SK-N-SH (cell line): Measurements from ENCODE around the gene STK16. TPM values are rescaled to one million over a fixed set of nuclear protein-coding genes. Genes with fewer than 3 reads are reported as not detected.
A peak's percentile ranks its signal among the peaks of the same experiment; 100 is the strongest.

ENCODE experiments used
- ELF1 ChIP-seq: IDR thresholded peaks from 2 replicates; pipeline ENCODE4 v1.4.0; 2012
- EP300 ChIP-seq, 2 experiments: IDR thresholded peaks; 2 replicates each; pipeline versions ENCODE4 v1.4.0 to v1.6.1; 2012; ENCODE audit warnings: borderline replicate concordance in 1 of 2, low read depth in 1 of 2, low read length in 1 of 2
- FOXJ3 ChIP-seq: sonication (generic); formaldehyde crosslinking; IDR thresholded peaks from 2 replicates; pipeline ENCODE4 v1.5.1; 2020; ENCODE audit warnings: mild to moderate bottlenecking, missing genetic modification reagents
- GABPA ChIP-seq: IDR thresholded peaks from 2 replicates; pipeline ENCODE4 v1.4.0; 2012; ENCODE audit warnings: low read depth, mild to moderate bottlenecking
- GATA2 ChIP-seq: sonication (generic); formaldehyde crosslinking; IDR thresholded peaks from 2 replicates; pipeline ENCODE4 v1.5.0; 2020; ENCODE audit warnings: mild to moderate bottlenecking, missing genetic modification reagents
- IRF3 ChIP-seq: fragments of 150-350 bp; IDR thresholded peaks from 2 replicates; pipeline ENCODE4 v1.6.1; 2016; ENCODE audit warnings: mild to moderate bottlenecking, low read depth, low read length
- JUND ChIP-seq: IDR thresholded peaks from 2 replicates; pipeline ENCODE4 v1.4.0; 2012
- MAX ChIP-seq: IDR thresholded peaks from 2 replicates; pipeline ENCODE4 v1.4.0; 2012; ENCODE audit warnings: low read depth
- MEF2A ChIP-seq: IDR thresholded peaks from 2 replicates; pipeline ENCODE4 v1.4.0; 2012; ENCODE audit warnings: low read depth, borderline replicate concordance
- MXI1 ChIP-seq: IDR thresholded peaks from 2 replicates; pipeline ENCODE4 v1.6.1; 2012; ENCODE audit warnings: mild to moderate bottlenecking, low read depth, low read length, improper control_type of control experiment
- NFIC ChIP-seq: IDR thresholded peaks from 2 replicates; pipeline ENCODE4 v1.4.0; 2012; ENCODE audit warnings: borderline replicate concordance
- PBX3 ChIP-seq: IDR thresholded peaks from 2 replicates; pipeline ENCODE4; 2012
- POLR2AphosphoS5 ChIP-seq: IDR thresholded peaks from 2 replicates; pipeline ENCODE4 v1.6.1; 2012; ENCODE audit warnings: low read depth, low read length
- RAD21 ChIP-seq: IDR thresholded peaks from 2 replicates; pipeline ENCODE4 v1.6.1; 2012; ENCODE audit warnings: mild to moderate bottlenecking, low read length
- RCOR1 ChIP-seq: fragments of 150-350 bp; IDR thresholded peaks from 2 replicates; pipeline ENCODE4 v1.6.1; 2017; ENCODE audit warnings: antibody characterized with exemption, low read length
- REST ChIP-seq: IDR thresholded peaks from 2 replicates; pipeline ENCODE4 v1.6.1; 2012; ENCODE audit warnings: mild to moderate bottlenecking, low read depth, low read length, moderate library complexity
- RFX5 ChIP-seq: IDR thresholded peaks from 2 replicates; pipeline ENCODE4 v1.6.1; 2012; ENCODE audit warnings: mild to moderate bottlenecking, improper control_type of control experiment, low read length
- RXRA ChIP-seq: IDR thresholded peaks from 2 replicates; pipeline ENCODE4 v1.4.0; 2012; ENCODE audit warnings: low read depth, mild to moderate bottlenecking, borderline replicate concordance
- SMC3 ChIP-seq: IDR thresholded peaks from 2 replicates; pipeline ENCODE4 v1.6.1; 2012; ENCODE audit warnings: low read depth, low read length, improper control_type of control experiment
- TCF12 ChIP-seq: IDR thresholded peaks from 2 replicates; pipeline ENCODE4 v1.4.0; 2012
- TEAD4 ChIP-seq: IDR thresholded peaks from 2 replicates; pipeline ENCODE4 v1.4.0; 2012; ENCODE audit warnings: mild to moderate bottlenecking, borderline replicate concordance; ENCODE audit not compliant: insufficient read depth
- ZBTB33 ChIP-seq: IDR thresholded peaks from 2 replicates; pipeline ENCODE4 v1.4.0; 2012; ENCODE audit warnings: low read depth, borderline replicate concordance
- polyA plus RNA-seq, 3 experiments: library from polyadenylated mRNA; depleted of rRNA; stranded (reverse); fragments of >200 nt; gene quantifications; 2 replicates each; pipeline ENCODE4 v1.2.3, GENCODE V29; 2012

Gene STK16
- polyA plus RNA-seq, 1 of the 3 experiments (the other 2 are of a cell fraction), result 57.6 TPM

- TF ChIP-seq RFX5, result no peak; the same call in 1 of the 2 replicates
- 0 out of 2 replicates have a peak, but pooled peaks have one; percentile 18 for TF ChIP-seq GABPA
- no peak for TF ChIP-seq ZBTB33
- peak; percentile 93 for TF ChIP-seq MXI1
- no peak for TF ChIP-seq SMC3
- TF ChIP-seq RAD21, result no peak
- peak; percentile 73; the same call in 1 of the 2 replicates for TF ChIP-seq POLR2AphosphoS5
- TF ChIP-seq MEF2A, result peak; percentile 99
- no peak for TF ChIP-seq RCOR1
- peak; percentile 77 for TF ChIP-seq TCF12
- no peak for TF ChIP-seq IRF3
- no peak for TF ChIP-seq RXRA
- TF ChIP-seq TEAD4, result no peak
- no peak for TF ChIP-seq FOXJ3
- peak; percentile 42 for TF ChIP-seq NFIC
- no peak; the same call in 1 of the 2 replicates for TF ChIP-seq PBX3
- 0 out of 2 replicates have a peak, but pooled peaks have one; percentile 53 for TF ChIP-seq JUND
- TF ChIP-seq MAX, result peak; percentile 93
- TF ChIP-seq REST, result no peak
- TF ChIP-seq ELF1, result peak; percentile 57; the same call in 1 of the 2 replicates
- TF ChIP-seq EP300 (IDR thresholded peaks at IDR 0.05; ENCODE audit: borderline replicate concordance in 1 of 2, low read depth in 1 of 2, low read length in 1 of 2), result peak; percentile 57 to 64; a peak in 3 of 4 replicates
- TF ChIP-seq GATA2, result no peak
- TF ChIP-seq, all 33 proteins: peak for 18
Observed at GRCh38 chr2:219279151-219279915, 34.1 kb downstream of the STK16 start, which contains the start of gene DNAJB2 (continued).
